HG02852 (cell line): ENCODE results near the gene PRKACB.

Source experiments
- ATAC-seq: cut with Tn5 transposase; IDR thresholded peaks from one replicate; pipeline ENCODE4 v1.9.1; 2021; ENCODE audit warnings: mild to moderate bottlenecking, moderate library complexity; ENCODE audit not compliant: unreplicated experiment

PRKACB gene

DNA sequence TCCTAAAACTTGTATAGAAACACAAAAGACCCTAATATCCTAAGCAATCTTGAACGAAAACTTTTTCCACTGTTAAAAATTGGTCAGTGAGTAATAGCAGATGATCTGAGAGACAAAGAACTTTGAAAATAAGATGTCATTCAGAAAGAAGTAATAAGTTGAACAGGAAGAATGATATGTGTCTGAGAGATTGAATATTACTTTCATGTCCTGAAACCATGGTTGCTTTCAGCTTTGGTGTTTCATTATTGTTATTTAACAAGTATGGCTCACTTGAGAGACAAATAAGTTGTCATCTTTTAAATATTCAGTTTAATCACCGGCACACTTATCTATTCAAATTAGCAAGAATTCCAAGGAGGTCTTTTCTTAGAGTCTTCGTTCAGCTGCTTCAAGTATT is 11.4 kb downstream of the PRKACB start:
- no peak for ATAC-seq

- ATAC-seq: no peak
Observed at GRCh38 chr1:84156210-84156621, 12.1 kb downstream of the PRKACB start.

DNA sequence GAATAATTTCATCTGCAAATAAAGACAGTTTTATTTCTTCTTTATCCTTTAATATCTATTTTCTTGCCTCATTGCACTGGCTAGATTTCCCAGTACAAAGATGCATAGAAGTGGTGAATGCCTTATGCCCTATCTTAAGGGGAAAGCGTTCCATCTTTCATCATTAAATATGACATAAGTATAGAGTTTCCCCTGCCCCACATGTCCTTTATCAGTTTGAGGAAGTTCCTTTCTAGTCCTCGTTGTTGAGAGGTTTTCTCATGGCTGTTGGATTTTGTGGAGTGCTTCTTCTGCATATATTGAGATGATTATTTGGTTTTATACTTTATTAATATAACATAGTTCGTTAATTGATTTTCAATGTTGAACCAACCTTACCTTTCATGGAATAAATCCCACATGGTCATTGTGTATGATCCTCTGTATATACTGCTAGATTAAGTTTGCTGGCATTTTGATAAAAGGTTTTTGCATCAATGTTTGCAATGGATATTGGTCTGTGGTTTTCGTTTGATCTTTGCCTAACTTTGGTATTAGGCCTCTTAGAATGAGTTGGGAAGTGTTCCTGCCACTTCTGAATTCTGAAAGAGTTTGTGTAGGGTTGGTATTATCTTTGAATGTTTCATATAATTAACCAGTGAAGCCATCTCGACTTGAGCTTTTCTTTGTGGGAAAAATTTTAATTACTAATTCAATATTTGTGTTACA is 15.6 kb downstream of the PRKACB start:
- ATAC-seq: no peak

- ATAC-seq: no peak
Observed at GRCh38 chr1:84162295-84162694, 18.2 kb downstream of the PRKACB start.

DNA sequence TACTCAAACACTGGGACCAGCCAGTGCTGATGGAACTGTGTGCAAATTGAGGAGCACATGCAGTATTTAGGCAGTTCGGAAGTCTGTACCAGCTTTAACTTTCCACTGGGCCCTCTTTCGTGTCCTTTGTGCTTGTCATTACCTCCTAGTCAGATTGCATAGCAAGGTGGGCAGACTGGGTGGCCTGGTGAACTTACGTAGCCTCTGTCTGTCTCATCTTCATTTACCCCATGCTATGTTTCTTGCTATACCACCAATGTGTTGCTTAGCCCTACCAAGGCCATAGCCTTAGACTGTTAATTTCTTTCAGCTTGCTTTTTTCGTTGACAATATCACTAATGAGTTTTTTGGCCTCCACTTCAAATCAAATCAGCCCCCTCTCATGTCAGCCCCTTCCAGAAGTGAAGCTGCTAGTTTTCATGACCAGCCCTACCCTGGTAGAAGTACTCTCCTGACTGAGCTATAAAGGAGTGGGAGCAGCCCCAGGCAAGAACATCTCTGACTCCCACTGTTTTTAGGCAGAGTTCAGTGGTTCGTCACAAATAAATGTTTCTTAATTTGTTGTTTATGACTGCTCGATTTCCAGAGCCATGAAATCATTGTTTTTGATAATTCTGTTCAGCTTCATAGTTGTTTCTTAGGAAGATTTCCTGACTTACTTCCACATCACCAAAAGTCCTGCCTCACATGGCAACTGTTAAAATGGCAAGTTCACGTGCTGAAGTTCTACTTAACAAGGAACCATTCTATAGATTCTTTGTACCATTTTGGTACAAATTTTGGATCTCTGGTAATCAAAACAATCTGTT is 19.3 kb downstream of the PRKACB start:
- ATAC-seq: no peak

DNA sequence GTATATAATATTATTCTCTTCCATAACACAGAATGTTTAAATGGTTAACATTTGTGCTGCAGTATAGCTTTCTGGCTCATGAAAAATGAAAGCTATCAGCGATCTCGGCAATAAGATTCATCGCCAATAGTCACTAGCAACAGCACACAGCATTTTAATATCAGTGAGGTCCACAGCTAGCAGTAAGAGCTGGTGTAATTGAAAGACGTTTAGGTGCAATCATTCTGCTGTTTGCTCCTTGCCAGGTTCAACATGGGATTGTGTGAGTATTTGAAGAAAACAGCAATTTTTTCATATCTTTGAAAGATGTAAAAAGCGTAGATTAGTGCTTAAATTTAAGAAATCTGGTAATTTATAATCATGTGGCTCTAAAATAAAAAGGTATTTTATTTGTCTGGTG is 20.1 kb downstream of the PRKACB start:
- no peak for ATAC-seq

DNA sequence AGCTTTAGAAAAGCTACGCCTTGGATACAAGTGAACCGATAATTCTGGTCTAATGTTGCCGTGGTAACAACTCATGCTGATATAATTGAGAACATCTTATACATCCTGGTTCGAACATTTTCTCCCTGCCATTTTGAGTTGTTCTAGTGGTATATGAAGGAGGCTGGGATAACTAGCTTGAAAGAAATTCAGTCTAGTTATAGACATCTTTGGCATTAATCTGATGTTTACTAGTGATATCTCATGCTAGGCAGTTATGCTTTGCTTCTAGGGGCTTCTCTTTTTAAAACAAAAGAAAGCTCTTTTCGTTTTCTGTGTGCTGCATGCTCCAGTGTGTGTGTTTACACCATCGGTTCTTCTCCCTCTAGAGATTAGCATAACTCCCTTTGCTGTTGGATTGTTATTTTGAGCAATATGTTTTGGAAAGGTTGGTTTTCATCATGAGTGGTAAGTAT is 20.5 kb downstream of the PRKACB start:
- ATAC-seq: no peak

DNA sequence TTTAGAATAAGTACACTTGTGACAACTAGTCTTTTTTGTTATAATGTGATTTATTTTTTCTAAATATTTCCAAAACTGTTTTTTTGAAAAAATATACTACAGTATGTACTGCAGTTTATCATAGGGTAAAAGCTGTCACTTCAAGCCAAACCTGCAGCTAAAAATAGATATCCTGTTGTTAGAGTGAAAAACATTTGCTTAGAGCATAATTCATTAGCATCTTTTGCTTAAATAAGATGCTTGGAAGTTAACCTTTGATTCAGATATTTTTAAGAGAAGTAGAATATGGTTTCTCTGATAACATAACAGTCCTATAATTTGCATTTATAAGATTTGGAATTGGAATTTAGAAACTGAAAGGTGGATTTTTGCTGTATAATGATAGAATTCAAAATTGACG is 21.5 kb downstream of the PRKACB start:
- no peak for ATAC-seq

GRCh38 chr1:84166797-84167196 is 22.7 kb downstream of the PRKACB start:
- ATAC-seq: peak; percentile 60

DNA sequence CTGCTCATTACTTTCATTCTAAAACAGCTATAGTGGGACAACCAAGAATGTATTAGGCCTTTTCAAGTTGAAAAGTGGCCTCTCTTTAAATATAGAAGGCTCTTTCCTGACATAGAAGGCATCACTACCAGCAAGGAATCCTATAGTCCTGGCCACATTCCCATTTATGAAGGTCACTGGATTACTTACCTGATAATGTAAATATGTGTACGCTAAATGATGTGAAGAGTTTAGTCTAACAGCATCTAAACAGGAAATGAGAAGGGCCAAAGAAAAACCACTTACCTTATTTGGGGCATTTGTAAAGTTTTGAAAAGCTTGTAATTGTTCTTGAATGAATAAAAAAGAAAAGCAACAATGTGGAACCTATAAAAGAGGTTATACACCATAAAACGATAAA is 24.7 kb downstream of the PRKACB start:
- ATAC-seq: no peak

- no peak for ATAC-seq
Observed at GRCh38 chr1:84170171-84170570, 26.1 kb downstream of the PRKACB start.

GRCh38 chr1:84171481-84171880 is 27.4 kb downstream of the PRKACB start:
- ATAC-seq: no peak

DNA sequence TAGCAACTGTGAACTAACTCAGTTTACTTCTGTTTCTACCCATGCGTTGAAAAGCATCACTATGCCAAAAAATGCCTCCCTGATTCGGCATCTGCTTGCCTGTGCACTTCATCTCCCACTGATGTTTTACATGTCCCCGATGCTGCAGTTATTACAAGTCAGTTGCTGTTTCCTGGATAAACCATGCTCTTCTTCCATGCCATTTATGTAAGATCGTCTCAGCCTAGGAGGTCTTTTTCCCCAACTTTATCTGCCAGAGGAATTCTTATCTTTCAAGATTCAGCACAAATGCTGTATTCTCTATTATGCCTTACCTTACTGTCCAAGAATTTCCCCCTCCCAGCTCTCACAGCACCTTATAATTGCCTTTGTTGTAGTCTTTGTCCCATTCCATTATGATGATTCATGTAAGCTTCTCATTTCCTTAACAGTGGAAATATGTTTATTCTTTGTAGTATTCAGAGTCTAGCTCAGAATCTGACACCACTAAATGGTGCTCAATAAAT is 30.0 kb downstream of the PRKACB start:
- no peak for ATAC-seq

DNA sequence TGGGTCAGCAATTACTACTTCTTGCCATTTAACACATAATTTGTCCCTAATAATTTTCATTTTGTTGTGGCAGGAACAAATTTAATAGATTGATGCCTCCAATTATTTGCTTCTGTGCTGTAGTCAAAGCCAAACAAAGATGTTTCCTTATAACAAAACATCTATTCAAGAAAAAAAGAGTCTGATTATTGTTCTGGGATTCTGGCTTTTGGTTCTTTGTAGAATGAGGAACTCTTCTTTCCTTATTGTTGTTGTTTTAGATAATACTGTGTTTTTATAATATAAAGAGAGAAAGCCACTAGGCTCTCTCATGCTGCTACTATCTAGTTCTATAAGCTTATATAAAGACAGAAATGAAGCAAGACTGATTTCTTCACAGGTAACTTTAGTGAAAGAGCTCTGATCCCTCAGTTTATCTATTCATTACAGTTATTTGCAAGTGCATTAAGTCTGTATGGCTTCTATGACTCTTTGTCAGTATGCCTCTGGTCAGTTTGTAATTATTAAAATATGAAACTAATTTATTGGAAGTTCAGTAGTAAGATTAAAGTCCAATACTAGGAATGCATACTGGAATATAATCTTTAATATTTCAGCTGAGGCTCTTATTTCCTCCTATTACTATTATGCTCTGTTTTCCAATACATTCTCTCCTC is 37.4 kb downstream of the PRKACB start:
- no peak for ATAC-seq

GRCh38 chr1:84190455-84190854 is 46.4 kb downstream of the PRKACB start:
- no peak for ATAC-seq

DNA sequence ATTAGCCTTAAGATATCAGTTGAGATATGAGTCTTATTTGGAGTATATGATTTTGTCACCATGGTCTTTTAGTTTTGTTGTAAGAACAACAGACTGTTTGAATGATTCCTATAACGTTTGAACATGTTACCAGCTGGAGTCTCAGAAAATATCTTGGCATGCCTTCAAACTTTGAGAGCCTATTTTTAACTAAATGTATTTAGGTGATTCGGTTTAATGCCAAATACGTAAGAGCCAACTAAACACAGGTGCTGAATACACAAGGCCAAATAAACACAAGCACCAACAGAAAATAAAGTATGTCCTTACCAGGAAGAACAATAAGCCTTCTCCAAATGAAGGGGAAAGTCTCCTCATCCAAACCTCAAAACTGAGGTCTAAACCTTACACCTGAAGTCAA is 48.6 kb downstream of the PRKACB start:
- no peak for ATAC-seq

DNA sequence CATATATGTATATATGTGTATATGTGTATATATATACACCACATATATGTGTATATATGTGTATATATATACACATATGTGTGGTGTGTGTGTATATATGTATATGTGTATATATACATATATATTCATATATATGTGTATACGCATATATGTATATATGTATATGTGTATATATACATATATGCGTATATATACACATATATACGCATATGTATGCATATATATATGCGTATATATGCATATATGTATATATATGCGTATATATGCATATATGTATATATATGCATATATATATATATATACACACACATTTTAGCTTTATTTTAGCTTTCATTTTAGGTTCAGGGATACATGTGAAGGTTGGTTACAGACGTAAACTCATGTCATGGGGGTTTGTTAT is 54.8 kb downstream of the PRKACB start:
- no peak for ATAC-seq

GRCh38 chr1:84199257-84199656 is 55.2 kb downstream of the PRKACB start:
- no peak for ATAC-seq

DNA sequence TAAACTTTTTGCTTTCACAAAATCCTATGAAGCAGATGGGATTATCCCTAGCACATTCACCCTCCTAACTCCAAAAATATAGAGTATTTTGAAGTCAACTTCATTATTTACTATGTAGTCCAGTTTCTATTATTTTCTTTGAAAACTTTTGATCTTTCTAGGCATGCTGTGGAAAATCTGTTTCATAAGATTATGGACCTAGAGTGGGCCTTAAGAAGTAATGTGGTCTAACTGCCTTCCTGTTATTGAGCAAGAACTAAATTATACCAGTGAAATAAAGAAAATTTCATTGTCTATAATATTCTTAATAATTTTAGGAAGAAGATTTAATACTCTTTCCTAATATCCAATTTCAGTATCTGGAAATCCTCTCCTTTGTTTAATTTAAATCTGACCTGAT is 58.1 kb downstream of the PRKACB start:
- no peak for ATAC-seq

GRCh38 chr1:84206375-84206774 is 62.3 kb downstream of the PRKACB start:
- ATAC-seq: no peak

DNA sequence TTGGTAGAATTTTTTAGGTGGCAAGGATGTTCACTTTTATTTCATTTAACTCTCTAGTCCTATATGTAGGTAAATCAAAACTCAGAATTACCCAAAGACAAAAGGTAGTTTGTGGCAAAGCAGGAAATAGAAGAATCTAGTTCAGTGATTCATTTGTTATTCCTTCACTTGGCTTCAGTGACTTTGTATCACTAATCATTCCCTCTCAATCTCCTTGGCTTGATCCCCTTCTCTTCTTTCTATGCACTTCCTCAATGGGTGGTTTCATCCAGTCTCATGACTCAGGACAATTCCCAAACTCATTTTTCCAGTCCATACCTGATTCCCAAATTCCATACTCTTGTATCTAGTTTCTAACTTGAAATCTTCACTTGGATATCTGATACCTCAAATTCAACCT is 64.9 kb downstream of the PRKACB start:
- no peak for ATAC-seq
